ENCODE measurements around the gene ZNF845.

DNA sequence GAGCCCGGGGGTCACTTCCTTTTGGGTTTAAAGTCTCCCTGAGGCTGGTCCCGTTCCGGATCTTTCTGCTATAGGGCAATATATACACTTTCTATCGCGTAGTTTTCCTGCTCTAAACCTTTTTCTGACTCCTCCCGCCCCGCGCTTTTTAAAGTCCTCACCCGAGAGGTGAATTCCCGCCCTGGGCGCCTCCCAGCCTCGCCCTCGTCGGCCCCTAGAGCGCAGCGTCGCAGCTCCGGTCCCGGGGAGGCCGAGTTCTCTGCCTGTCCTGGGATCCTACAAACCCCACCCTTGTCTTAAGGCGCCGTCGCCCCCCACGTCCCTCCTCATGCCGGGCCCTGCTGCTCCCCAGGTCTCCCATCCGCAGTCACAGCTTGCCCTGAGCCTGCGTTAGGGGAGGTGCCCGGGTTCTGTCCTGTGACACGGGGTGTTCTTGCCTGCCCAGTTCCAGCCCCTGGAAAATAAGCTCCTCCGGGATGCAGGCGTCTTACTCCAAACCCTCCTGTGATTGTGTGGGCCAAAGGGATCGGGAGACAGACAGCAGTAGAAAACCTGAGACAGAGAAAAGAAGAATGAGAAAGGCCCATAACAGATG is 32.4 kb downstream of the ZNF845 start:
- no peak for TF ChIP-seq CTCF (IDR thresholded peaks at IDR 0.05; ENCODE audit: low read depth, low read length, poor library complexity, severe bottlenecking)
- no peak for TF ChIP-seq EZH2phosphoT487 (IDR thresholded peaks at IDR 0.05; ENCODE audit: borderline replicate concordance, low read length)

Data from DOHH2 (cell line).